Endothelial cell of umbilical vein (primary cell): Measurements from ENCODE around the gene LRP1-AS. TPM values are rescaled to one million over a fixed set of nuclear protein-coding genes. Genes with fewer than 3 reads are reported as not detected.

Experiments used
- BruUV-seq: library from RNA; stranded (reverse); fragments of 400-500 nt; replicated peaks from 2 replicates; lab custom pipeline; 2021; lab: Mats Ljungman, UMichigan
- CTCF ChIA-PET: fragments of 300-600, 350-600 bp; sonication (Branson Sonifier 250); formaldehyde crosslinking; loops from one replicate; lab custom pipeline; 2021; ENCODE audit warnings: antibody characterized with exemption, inconsistent platforms; lab: Charles Lee
- POLR2A ChIA-PET: fragments of 300-600, 350-600 bp; sonication (Branson Sonifier 250); formaldehyde crosslinking; loops from one replicate; lab custom pipeline; 2021; ENCODE audit warnings: antibody characterized with exemption, inconsistent platforms; lab: Charles Lee
- DNase-seq: peaks from one replicate; pipeline ENCODE4 v3.0.0-alpha.2; 2011; ENCODE audit warnings: low read depth, low spot score
- FAIRE-seq: peaks from 2 replicates; lab custom pipeline; 2011; peaks lifted over from hg19 to GRCh38; lab: Jason Lieb, UNC
- H2AFZ ChIP-seq: 2 replicates; pipeline ENCODE4 v1.6.0; 2012; ENCODE audit warnings: low read depth, low read length, control low read depth, inconsistent platforms
- H3K27ac ChIP-seq: 2 replicates; pipeline ENCODE4 v1.5.1; 2011; ENCODE audit warnings: low read depth, mild to moderate bottlenecking, control low read depth, low read length, moderate library complexity; ENCODE audit not compliant: insufficient read depth
- H3K27me3 ChIP-seq, 2 experiments: 2 replicates each; pipeline versions ENCODE4 v1.6.0 to v1.6.1; 2011; ENCODE audit warnings: low read length in 2 of 2, mixed read lengths in 1 of 2; ENCODE audit not compliant: control insufficient read depth in 2 of 2, insufficient read depth in 2 of 2
- H3K36me3 ChIP-seq, 2 experiments: 2 replicates in 1 of 2; 3 replicates in 1 of 2; pipeline ENCODE4 v1.5.1; 2011; ENCODE audit warnings: low read length in 2 of 2, mild to moderate bottlenecking in 1 of 2, moderate library complexity in 1 of 2; ENCODE audit not compliant: control insufficient read depth in 2 of 2, insufficient read depth in 2 of 2; ENCODE audit errors: extremely low read depth in 1 of 2
- H3K4me1 ChIP-seq: 3 replicates; pipeline ENCODE4 v1.5.1; 2011; ENCODE audit warnings: mild to moderate bottlenecking, low read length; ENCODE audit not compliant: control insufficient read depth, insufficient read depth; ENCODE audit errors: extremely low read depth
- H3K4me2 ChIP-seq: 2 replicates; pipeline ENCODE4 v1.6.1; 2011; ENCODE audit warnings: low read length, control low read depth, mixed read lengths; ENCODE audit not compliant: insufficient read depth
- H3K4me3 ChIP-seq, 3 experiments: fragments of 200-600 bp in 1 of 3; sonication (generic), shearing (Covaris generic) in 1 of 3; replicated peaks in 1 of 3; 2 replicates each; pipeline ENCODE4 v1.5.1; 2011 to 2016; ENCODE audit warnings: control low read depth in 3 of 3, low read length in 3 of 3, mild to moderate bottlenecking in 2 of 3, inconsistent platforms in 1 of 3, low read depth in 1 of 3, moderate library complexity in 1 of 3; ENCODE audit not compliant: insufficient read depth in 1 of 3
- H3K79me2 ChIP-seq: 2 replicates; pipeline ENCODE4 v1.6.0; 2012; ENCODE audit warnings: low read length, inconsistent platforms; ENCODE audit not compliant: control insufficient read depth, insufficient read depth
- H3K9ac ChIP-seq: replicated peaks from 2 replicates; pipeline ENCODE3; 2011; ENCODE audit warnings: low read length, control low read depth; ENCODE audit not compliant: insufficient read depth; ENCODE audit errors: extremely low read depth
- H3K9me1 ChIP-seq: replicated peaks from 3 replicates; pipeline ENCODE4 v1.6.0; 2011; ENCODE audit warnings: mild to moderate bottlenecking, low read length; ENCODE audit not compliant: control insufficient read depth, insufficient read depth; ENCODE audit errors: extremely low read depth
- H3K9me3 ChIP-seq: replicated peaks from 2 replicates; pipeline ENCODE4 v1.5.1; 2012; ENCODE audit warnings: low read length, inconsistent platforms; ENCODE audit not compliant: control insufficient read depth, insufficient read depth
- H4K20me1 ChIP-seq: replicated peaks from 2 replicates; pipeline ENCODE3; 2011; ENCODE audit warnings: mild to moderate bottlenecking, low read length; ENCODE audit not compliant: control insufficient read depth, insufficient read depth; ENCODE audit errors: extremely low read depth
- CTCF ChIP-seq, 2 donors: IDR thresholded peaks; 1 replicate in 1 of 2; 2 replicates in 1 of 2; pipeline ENCODE4 v1.5.1; 2011; ENCODE audit warnings: low read length in 2 of 2, mild to moderate bottlenecking in 2 of 2, moderate library complexity in 2 of 2, control low read depth in 1 of 2, inconsistent platforms in 1 of 2, low read depth in 1 of 2; ENCODE audit not compliant: insufficient read depth in 1 of 2; ENCODE audit errors: extremely low read depth in 1 of 2
- EZH2 ChIP-seq: IDR thresholded peaks from 2 replicates; pipeline ENCODE4 v1.6.1; 2012; ENCODE audit warnings: borderline replicate concordance, low read depth, mild to moderate bottlenecking, moderate library complexity, low read length, inconsistent platforms; ENCODE audit not compliant: severe bottlenecking
- FOS ChIP-seq: IDR thresholded peaks from 2 replicates; pipeline ENCODE4 v1.6.1; 2011; ENCODE audit warnings: mild to moderate bottlenecking, low read length, moderate library complexity, borderline replicate concordance; ENCODE audit not compliant: insufficient read depth
- GATA2 ChIP-seq: IDR thresholded peaks from 2 replicates; pipeline ENCODE4 v1.7.0; 2011; ENCODE audit warnings: low read depth, mild to moderate bottlenecking, moderate library complexity, mixed read lengths, low read length; ENCODE audit not compliant: insufficient read length, insufficient read depth
- JUN ChIP-seq: IDR thresholded peaks from 2 replicates; pipeline ENCODE4 v1.6.1; 2011; ENCODE audit warnings: borderline replicate concordance, low read depth; ENCODE audit not compliant: insufficient read length, insufficient read depth
- MYC ChIP-seq: IDR thresholded peaks from one replicate; pipeline ENCODE4 v1.6.1; 2011; ENCODE audit warnings: mild to moderate bottlenecking, low read depth, low read length
- POLR2A ChIP-seq: IDR thresholded peaks from 2 replicates; pipeline ENCODE4 v1.6.1; 2012; ENCODE audit warnings: low read depth, mild to moderate bottlenecking, control low read depth, low read length
- POLR2AphosphoS5 ChIP-seq: IDR thresholded peaks from 2 replicates; pipeline ENCODE4 v1.6.1; 2012; ENCODE audit warnings: low read depth, mild to moderate bottlenecking, control low read depth, low read length, moderate library complexity; ENCODE audit not compliant: insufficient read depth
- dilution Hi-C: fragments of 300-500 bp; cut with MboI; formaldehyde crosslinking; loops from one replicate; pipeline ENCODE4 v1.15.0; 2019; ENCODE audit warnings: low sequenced_read_pairs; ENCODE audit not compliant: extremely low pct_ligation_motif_present
- intact Hi-C: fragments of 100-400 bp; cut with micrococcal nuclease; formaldehyde crosslinking; loops from one replicate; pipeline ENCODE4 v1.10.0; 2022
- polyA plus RNA-seq, 4 experiments: library from polyadenylated mRNA; depleted of rRNA in 3 of 4; stranded (reverse) in 3 of 4; unstranded in 1 of 4; fragments of >200 nt; gene quantifications; 2 replicates each; pipeline versions ENCODE4 v1.2.1 to v1.2.3, GENCODE V29; 2011 to 2012; ENCODE audit warnings: missing spikeins in 1 of 4
- total RNA-seq: library from RNA; stranded (reverse); gene quantifications from 2 replicates; pipeline ENCODE4 v1.2.3, GENCODE V29; 2021
- TF ChIP-seq, protein P1 (sequence below): IDR thresholded peaks from 2 replicates; pipeline ENCODE4 v1.6.1; 2011; ENCODE audit not compliant: insufficient read depth, insufficient read length

The LRP1-AS gene
- total and polyA plus RNA-seq, 2 donors (not counting 3 experiments of a cell fraction or from before 2014, with no cell fraction given), result not detected

- Histone ChIP-seq H3K4me2 (no peak overlapping the region), H3K9me1 (no peaks in the 10 kb centered on the region), H3K36me3 (no peaks in the 10 kb centered on the region), H3K27me3 (no peaks in the 10 kb centered on the region), H3K4me3 (no peak overlapping the region), H3K79me2 (no peaks in the 10 kb centered on the region), H2AFZ (no peak overlapping the region), H3K9ac (no peak overlapping the region), H4K20me1 (no peaks in the 10 kb centered on the region), H3K9me3 (no peaks in the 10 kb centered on the region), H3K27ac (no peak overlapping the region), H3K4me1 (peaks cover 2% of the 10 kb centered on the region)
- intact Hi-C loops, result no loop called here
- dilution Hi-C loops, result no loop called here
- BruUV-seq, result no TSS peak
- POLR2A ChIA-PET, result no interaction called here
- no peak for TF ChIP-seq GATA2
- no peak for TF ChIP-seq MYC
- TF ChIP-seq POLR2AphosphoS5, result no peak
- no peak for TF ChIP-seq POLR2A
- TF ChIP-seq, protein P1, sequence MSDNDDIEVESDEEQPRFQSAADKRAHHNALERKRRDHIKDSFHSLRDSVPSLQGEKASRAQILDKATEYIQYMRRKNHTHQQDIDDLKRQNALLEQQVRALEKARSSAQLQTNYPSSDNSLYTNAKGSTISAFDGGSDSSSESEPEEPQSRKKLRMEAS, result no peak
- no peak for TF ChIP-seq CTCF (IDR thresholded peaks at IDR 0.05; ENCODE audit: extremely low read depth in 1 of 2, insufficient read depth in 1 of 2, low read depth in 1 of 2, low read length in 2 of 2)
- TF ChIP-seq JUN, result no peak
- no peak for TF ChIP-seq FOS
- TF ChIP-seq EZH2, result no peak
- no peak for FAIRE-seq
- CTCF ChIA-PET, result interaction anchor here (1.0 to 1.4 kb wide), 4 partner anchors 17 to 28 kb away, joined by 3 to 5 read pairs (median 4); no protein-coding TSS in a partner anchor
- DNase-seq, result no peak
These were observed 5.2 kb upstream of the LRP1-AS start for GRCh38 chr12:57152639-57153038.
